ENCODE results near the gene TIAM2. TPM values are rescaled to one million over a fixed set of nuclear protein-coding genes. Genes with fewer than 3 reads are reported as not detected.

Gene TIAM2
- total and polyA plus RNA-seq, 2 experiments from 2014 or later: 5.5 to 16.9 TPM

GRCh38 chr6:155269765-155270164, 274.6 kb downstream of the TIAM2 start:
- 55% methylated on average over 3 of the region's 3 CpGs for WGBS (ENCODE audit: low lambda C conversion rate, missing lambda C conversion rate)
- no peak overlapping the region for H3K27ac ChIP-seq
- TF ChIP-seq EZH2 (IDR thresholded peaks at IDR 0.05; ENCODE audit: borderline replicate concordance) (no peak), EZH2phosphoT487 (IDR thresholded peaks at IDR 0.05; ENCODE audit: low read depth, severe bottlenecking, unreplicated experiment) (no peak)
- TF ChIP-seq, protein P1, sequence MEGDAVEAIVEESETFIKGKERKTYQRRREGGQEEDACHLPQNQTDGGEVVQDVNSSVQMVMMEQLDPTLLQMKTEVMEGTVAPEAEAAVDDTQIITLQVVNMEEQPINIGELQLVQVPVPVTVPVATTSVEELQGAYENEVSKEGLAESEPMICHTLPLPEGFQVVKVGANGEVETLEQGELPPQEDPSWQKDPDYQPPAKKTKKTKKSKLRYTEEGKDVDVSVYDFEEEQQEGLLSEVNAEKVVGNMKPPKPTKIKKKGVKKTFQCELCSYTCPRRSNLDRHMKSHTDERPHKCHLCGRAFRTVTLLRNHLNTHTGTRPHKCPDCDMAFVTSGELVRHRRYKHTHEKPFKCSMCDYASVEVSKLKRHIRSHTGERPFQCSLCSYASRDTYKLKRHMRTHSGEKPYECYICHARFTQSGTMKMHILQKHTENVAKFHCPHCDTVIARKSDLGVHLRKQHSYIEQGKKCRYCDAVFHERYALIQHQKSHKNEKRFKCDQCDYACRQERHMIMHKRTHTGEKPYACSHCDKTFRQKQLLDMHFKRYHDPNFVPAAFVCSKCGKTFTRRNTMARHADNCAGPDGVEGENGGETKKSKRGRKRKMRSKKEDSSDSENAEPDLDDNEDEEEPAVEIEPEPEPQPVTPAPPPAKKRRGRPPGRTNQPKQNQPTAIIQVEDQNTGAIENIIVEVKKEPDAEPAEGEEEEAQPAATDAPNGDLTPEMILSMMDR (IDR thresholded peaks at IDR 0.05; ENCODE audit: poor library complexity): no peak

DNA sequence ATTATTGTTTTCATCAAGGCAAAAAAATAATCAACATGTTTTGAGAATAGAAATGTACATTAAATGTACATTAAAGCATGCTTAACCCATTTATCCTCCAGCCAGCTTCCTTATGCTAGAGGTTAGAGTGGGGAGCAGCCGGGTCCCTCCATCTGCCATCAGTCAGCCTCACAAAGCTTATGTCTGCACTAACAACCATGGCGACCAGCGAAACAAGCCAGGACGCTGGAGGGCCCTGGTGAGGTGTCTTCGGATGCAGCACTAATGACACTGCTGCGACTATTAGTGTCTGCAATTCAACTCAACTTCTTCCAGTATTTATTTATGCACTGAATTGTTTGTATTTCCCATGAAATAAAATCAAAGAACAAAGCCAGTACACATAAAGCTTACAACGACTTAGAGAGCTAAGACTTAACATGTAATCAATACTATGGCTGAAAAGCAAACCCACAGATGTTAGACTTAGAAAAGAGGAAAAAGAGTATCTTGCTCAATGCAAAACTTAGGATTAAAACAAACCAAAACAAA, 275.5 kb downstream of the TIAM2 start:
- 72% methylated on average over 7 of the region's 7 CpGs for WGBS (ENCODE audit: low lambda C conversion rate, missing lambda C conversion rate)
- Histone ChIP-seq H3K27me3 (no peaks in the 10 kb centered on the region), H3K4me3 (no peak overlapping the region), H3K27ac (no peak overlapping the region), H4K20me1 (ENCODE audit: insufficient read depth, poor library complexity, severe bottlenecking) (no peaks in the 10 kb centered on the region), H3K36me3 (replicated peaks; ENCODE audit: insufficient read depth, low read depth) (no peaks in the 10 kb centered on the region), H3K9me2 (replicated peaks; ENCODE audit: insufficient read depth) (no peaks in the 10 kb centered on the region), H3K4me1 (ENCODE audit: insufficient read depth) (peaks cover 27% of the 10 kb centered on the region), H2AFZ (no peak overlapping the region), H3K4me2 (no peak overlapping the region), H3K79me2 (no peaks in the 10 kb centered on the region), H3K9me3 (ENCODE audit: low read depth) (no peaks in the 10 kb centered on the region)
- DNase-seq (ENCODE audit: low spot score): no peak
- TF ChIP-seq EZH2phosphoT487 (IDR thresholded peaks at IDR 0.05; ENCODE audit: low read depth, severe bottlenecking, unreplicated experiment): no peak
- TF ChIP-seq, protein P1 (IDR thresholded peaks at IDR 0.05; ENCODE audit: poor library complexity): no peak
- TF ChIP-seq EZH2 (IDR thresholded peaks at IDR 0.05; ENCODE audit: borderline replicate concordance): no peak

More at GRCh38 chr6:155269765-155270164, 274.6 kb downstream of the TIAM2 start:
- Histone ChIP-seq H3K27me3 (no peaks in the 10 kb centered on the region), H3K9me2 (replicated peaks; ENCODE audit: insufficient read depth) (no peaks in the 10 kb centered on the region), H3K4me3 (no peak overlapping the region), H4K20me1 (ENCODE audit: insufficient read depth, poor library complexity, severe bottlenecking) (no peaks in the 10 kb centered on the region), H3K4me1 (ENCODE audit: insufficient read depth) (peaks cover 27% of the 10 kb centered on the region), H3K79me2 (peaks cover 3% of the 10 kb centered on the region), H3K36me3 (replicated peaks; ENCODE audit: insufficient read depth, low read depth) (no peaks in the 10 kb centered on the region), H3K4me2 (no peak overlapping the region), H3K9me3 (ENCODE audit: low read depth) (no peaks in the 10 kb centered on the region), H2AFZ (no peak overlapping the region)
- DNase-seq (ENCODE audit: low spot score): no peak

DNA sequence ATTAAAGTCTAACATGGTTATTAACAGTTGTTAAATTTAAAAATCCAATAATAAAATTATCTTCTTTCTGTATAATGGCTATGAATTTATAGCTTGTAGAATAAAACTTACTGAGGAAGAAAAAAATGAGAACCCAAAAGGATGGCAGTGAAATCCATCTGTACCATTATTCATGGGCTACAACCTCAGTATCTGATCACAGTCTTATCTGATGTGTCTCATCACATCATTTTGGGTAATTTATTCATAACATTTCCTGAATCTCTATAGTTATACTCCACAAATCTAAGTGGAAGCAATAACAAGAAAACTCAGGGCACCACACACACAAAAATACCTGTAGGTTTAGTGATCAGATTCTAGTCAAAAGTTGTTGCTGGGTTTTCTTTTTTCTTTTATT, 276.0 kb downstream of the TIAM2 start:
- no peaks in the 10 kb centered on the region for H3K79me2 ChIP-seq
- H3K4me1 ChIP-seq (ENCODE audit: insufficient read depth): peaks cover 27% of the 10 kb centered on the region
- no peaks in the 10 kb centered on the region for H3K9me2 ChIP-seq (replicated peaks; ENCODE audit: insufficient read depth)
- no peak overlapping the region for H3K4me3 ChIP-seq
- H3K27ac ChIP-seq: no peak overlapping the region
- H3K27me3 ChIP-seq: no peaks in the 10 kb centered on the region
- no peaks in the 10 kb centered on the region for H4K20me1 ChIP-seq (ENCODE audit: insufficient read depth, poor library complexity, severe bottlenecking)
- no peak for DNase-seq (ENCODE audit: low spot score)
- H3K4me2 ChIP-seq: no peak overlapping the region
- TF ChIP-seq, protein P1 (IDR thresholded peaks at IDR 0.05; ENCODE audit: poor library complexity): no peak
- TF ChIP-seq EZH2phosphoT487 (IDR thresholded peaks at IDR 0.05; ENCODE audit: low read depth, severe bottlenecking, unreplicated experiment): no peak
- no peak for TF ChIP-seq EZH2 (IDR thresholded peaks at IDR 0.05; ENCODE audit: borderline replicate concordance)
- no peak overlapping the region for H2AFZ ChIP-seq
- no peaks in the 10 kb centered on the region for H3K36me3 ChIP-seq (replicated peaks; ENCODE audit: insufficient read depth, low read depth)
- H3K9me3 ChIP-seq (ENCODE audit: low read depth): no peaks in the 10 kb centered on the region

All from hepatocyte (in vitro differentiated cells).